Stomach (tissue), 9 donors: ENCODE results near the gene BARX1. TPM values are rescaled to one million over a fixed set of nuclear protein-coding genes. Genes with fewer than 3 reads are reported as not detected.

Experiments
- DNase-seq, 2 donors: peaks; one replicate each; pipeline versions ENCODE4 v3.0.0 to v3.0.0-alpha.2; 2013 to 2019
- H3K27ac ChIP-seq, 5 donors: fragments of 200-600 bp in 4 of 5; sonication (generic) in 4 of 5; one replicate each; pipeline ENCODE4 v1.5.1; 2013 to 2019; ENCODE audit warnings: mild to moderate bottlenecking in 1 of 5, moderate library complexity in 1 of 5
- H3K27me3 ChIP-seq, 3 donors: fragments of 200-600 bp; sonication (generic); one replicate each; pipeline ENCODE4 v1.5.1; 2017 to 2019; ENCODE audit warnings: mixed run types in 1 of 3
- H3K36me3 ChIP-seq, 4 donors: fragments of 200-600 bp; sonication (generic); 1 replicate in 3 of 4; 2 replicates in 1 of 4; pipeline ENCODE4 v1.5.1; 2016 to 2019
- H3K4me1 ChIP-seq, 4 donors: fragments of 200-600 bp; sonication (generic); one replicate each; pipeline ENCODE4 v1.5.1; 2016 to 2019
- H3K4me3 ChIP-seq, 4 donors: fragments of 200-600 bp; sonication (generic) in 3 of 4; one replicate each; pipeline ENCODE4 v1.5.1; 2016 to 2019; ENCODE audit warnings: mild to moderate bottlenecking in 1 of 4
- H3K9me3 ChIP-seq, 4 donors: fragments of 200-600 bp; sonication (generic); one replicate each; pipeline ENCODE4 v1.5.1; 2016 to 2019
- EP300 ChIP-seq: sonication (generic); formaldehyde crosslinking; IDR thresholded peaks from one replicate; pipeline ENCODE4 v1.6.1; 2017; ENCODE audit warnings: antibody characterized with exemption
- POLR2A ChIP-seq, 4 donors: fragments of 450-650 bp; IDR thresholded peaks; one replicate each; pipeline ENCODE4 v1.6.1; 2016; ENCODE audit warnings: antibody characterized with exemption in 4 of 4, control low read depth in 2 of 4, mild to moderate bottlenecking in 1 of 4, moderate library complexity in 1 of 4
- POLR2AphosphoS5 ChIP-seq, 3 donors: sonication (generic); formaldehyde crosslinking; IDR thresholded peaks; one replicate each; pipeline ENCODE4 v1.6.1; 2016; ENCODE audit warnings: antibody characterized with exemption in 3 of 3
- whole genome bisulfite sequencing, 5 donors: extraction: QIAGEN DNeasy Blood & Tissue Kit in 3 of 5; methylation state at CpG; one replicate each; pipeline versions ENCODE4 v1.1.5 to v1.1.7; 2013 to 2018; 5-methylcytosine and 5-hydroxymethylcytosine counted together
- intact Hi-C: fragments of 100-400 bp; cut with DNase I; formaldehyde crosslinking; loops from one replicate; pipeline ENCODE4 v1.15.1; 2023; ENCODE audit warnings: low total_unique reads
- polyA plus RNA-seq, 3 donors: library from polyadenylated mRNA; stranded (reverse); fragments of 200-250 nt; gene quantifications; one replicate each; pipeline ENCODE4 v1.2.3, GENCODE V29; 2013
- total RNA-seq, 5 donors: library from RNA; depleted of rRNA; stranded (reverse); fragments of >200 nt; gene quantifications; one replicate each; pipeline versions ENCODE4 v1.1.0 to v1.2.3, GENCODE V29; 2014 to 2016
- TF ChIP-seq, protein P1 (sequence below), 7 experiments: fragments of 450-650 bp in 4 of 7; fragments of 200-600 bp in 3 of 7; sonication (generic) in 3 of 7; IDR thresholded peaks; one replicate each; pipeline ENCODE4 v1.5.1; 2016 to 2019; ENCODE audit warnings: antibody characterized with exemption in 7 of 7, control low read depth in 2 of 7, mild to moderate bottlenecking in 1 of 7
- donor health status: healthy with polysubstance abuse.
- donor health status: Bipolar disorder and iron deficiency.
- donor health status: healthy.

BARX1 gene
- total and polyA plus RNA-seq, 8 donors = 42.0 to 256 (median 141) TPM; not detected in 1

DNA sequence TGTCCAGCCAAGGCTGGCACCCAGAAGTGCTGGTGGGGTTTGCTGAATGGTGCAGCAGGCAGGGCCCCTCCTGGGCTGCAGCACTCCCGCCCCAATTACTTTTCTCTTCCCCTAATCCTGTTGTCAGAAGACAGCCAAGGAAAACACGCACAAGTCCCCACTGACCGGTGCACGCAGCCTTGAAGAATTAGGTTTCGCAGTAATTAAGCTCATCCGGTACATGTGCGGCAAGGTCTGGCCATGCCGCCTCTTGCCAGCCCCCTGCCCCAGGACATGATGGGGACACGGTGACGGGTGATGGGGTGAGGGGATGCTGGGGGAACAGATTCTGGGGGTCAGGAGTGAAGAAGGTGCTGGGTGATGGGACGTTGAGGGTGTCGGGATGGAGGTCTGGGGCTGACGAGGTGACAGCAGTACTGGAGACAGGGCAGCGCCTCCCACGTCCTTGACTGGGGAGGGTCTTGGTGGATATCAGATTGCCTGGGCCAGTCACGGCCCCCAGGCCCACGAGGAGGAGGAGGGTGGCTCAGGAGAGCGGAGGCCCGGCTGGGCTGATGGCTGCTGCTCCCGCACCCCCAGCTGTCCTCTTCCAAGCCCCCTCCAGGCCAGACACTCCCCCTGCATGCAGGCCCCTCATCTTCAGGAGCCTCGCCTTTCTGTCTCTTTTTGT lies 34.9 kb downstream of the BARX1 start:
- Histone ChIP-seq H3K27me3 (no peaks in the 10 kb centered on the region), H3K36me3 (no peaks in the 10 kb centered on the region), H3K9me3 (no peaks in the 10 kb centered on the region), H3K4me1 (no peaks in the 10 kb centered on the region), H3K27ac (no peak overlapping the region), H3K4me3 (no peak overlapping the region)
- intact Hi-C loops = no loop called here
- TF ChIP-seq EP300 (no peak), POLR2AphosphoS5 (IDR thresholded peaks at IDR 0.05) (no peak), POLR2A (IDR thresholded peaks at IDR 0.05) (no peak)
- TF ChIP-seq, protein P1, sequence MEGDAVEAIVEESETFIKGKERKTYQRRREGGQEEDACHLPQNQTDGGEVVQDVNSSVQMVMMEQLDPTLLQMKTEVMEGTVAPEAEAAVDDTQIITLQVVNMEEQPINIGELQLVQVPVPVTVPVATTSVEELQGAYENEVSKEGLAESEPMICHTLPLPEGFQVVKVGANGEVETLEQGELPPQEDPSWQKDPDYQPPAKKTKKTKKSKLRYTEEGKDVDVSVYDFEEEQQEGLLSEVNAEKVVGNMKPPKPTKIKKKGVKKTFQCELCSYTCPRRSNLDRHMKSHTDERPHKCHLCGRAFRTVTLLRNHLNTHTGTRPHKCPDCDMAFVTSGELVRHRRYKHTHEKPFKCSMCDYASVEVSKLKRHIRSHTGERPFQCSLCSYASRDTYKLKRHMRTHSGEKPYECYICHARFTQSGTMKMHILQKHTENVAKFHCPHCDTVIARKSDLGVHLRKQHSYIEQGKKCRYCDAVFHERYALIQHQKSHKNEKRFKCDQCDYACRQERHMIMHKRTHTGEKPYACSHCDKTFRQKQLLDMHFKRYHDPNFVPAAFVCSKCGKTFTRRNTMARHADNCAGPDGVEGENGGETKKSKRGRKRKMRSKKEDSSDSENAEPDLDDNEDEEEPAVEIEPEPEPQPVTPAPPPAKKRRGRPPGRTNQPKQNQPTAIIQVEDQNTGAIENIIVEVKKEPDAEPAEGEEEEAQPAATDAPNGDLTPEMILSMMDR (IDR thresholded peaks at IDR 0.05) = no peak
- no peak for DNase-seq
- WGBS, 5 donors = 70 to 84% (median 81%) methylated on average over 16 to 21 of the region's 21 CpGs

- H3K4me1 ChIP-seq = no peaks in the 10 kb centered on the region
- no peak overlapping the region for H3K27ac ChIP-seq
- no peak for DNase-seq
- H3K9me3 ChIP-seq = no peaks in the 10 kb centered on the region
- WGBS, 5 donors = 49 to 70% (median 60%) methylated on average over 8 of the region's 8 CpGs
- no peaks in the 10 kb centered on the region for H3K27me3 ChIP-seq
- intact Hi-C loops = no loop called here
- TF ChIP-seq POLR2A (IDR thresholded peaks at IDR 0.05) (no peak), POLR2AphosphoS5 (IDR thresholded peaks at IDR 0.05) (no peak), EP300 (no peak)
- TF ChIP-seq, protein P1 (IDR thresholded peaks at IDR 0.05) = no peak
- H3K4me3 ChIP-seq = no peak overlapping the region
- H3K36me3 ChIP-seq = no peaks in the 10 kb centered on the region
Measured at GRCh38 chr9:93918061-93918460, 37.1 kb downstream of the BARX1 start.

GRCh38 chr9:93917121-93917853 lies 37.9 kb downstream of the BARX1 start:
- Histone ChIP-seq H3K9me3 (no peaks in the 10 kb centered on the region), H3K4me3 (no peak overlapping the region), H3K4me1 (peaks cover 3 to 7% (median 6%) of the 10 kb centered on the region in 4 donors), H3K27ac (no peak overlapping the region), H3K36me3 (no peaks in the 10 kb centered on the region), H3K27me3 (no peaks in the 10 kb centered on the region)
- TF ChIP-seq POLR2A (IDR thresholded peaks at IDR 0.05) (no peak), POLR2AphosphoS5 (IDR thresholded peaks at IDR 0.05) (no peak), EP300 (no peak)
- TF ChIP-seq, protein P1 (IDR thresholded peaks at IDR 0.05) = no peak
- intact Hi-C loops = no loop called here
- 83 to 89% (median 84%) methylated on average over 10 of the region's 10 CpGs for WGBS, 5 donors
- no peak for DNase-seq

DNA sequence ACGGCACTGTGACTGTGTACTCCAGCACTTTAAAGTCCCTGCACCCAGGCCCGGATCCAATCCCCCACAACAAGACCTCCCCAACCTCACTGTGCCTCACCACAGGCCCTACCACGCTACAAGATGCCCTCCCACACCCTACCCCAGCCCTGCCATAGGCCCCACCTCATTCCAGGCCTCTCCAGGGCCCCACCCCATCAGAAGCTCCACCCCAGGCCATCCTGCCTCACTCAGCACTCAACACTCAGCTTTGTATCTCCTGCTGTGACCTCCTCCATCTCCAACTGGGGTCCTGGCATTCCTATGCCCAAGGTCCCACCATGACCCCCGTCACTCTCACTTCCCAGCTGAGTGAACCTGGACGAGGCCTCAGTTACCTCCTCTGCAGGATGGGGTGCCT lies 38.8 kb downstream of the BARX1 start:
- no peak for TF ChIP-seq POLR2A (IDR thresholded peaks at IDR 0.05)
- TF ChIP-seq, protein P1 (IDR thresholded peaks at IDR 0.05) = no peak
- TF ChIP-seq POLR2AphosphoS5 (IDR thresholded peaks at IDR 0.05) = no peak
- TF ChIP-seq EP300 = no peak
- no peak for DNase-seq
- Histone ChIP-seq H3K4me3 (no peak overlapping the region), H3K36me3 (no peaks in the 10 kb centered on the region), H3K4me1 (peaks cover 9 to 16% (median 12%) of the 10 kb centered on the region in 4 donors), H3K9me3 (no peaks in the 10 kb centered on the region), H3K27me3 (no peaks in the 10 kb centered on the region), H3K27ac (no peak overlapping the region)
- intact Hi-C loops = no loop called here
- WGBS, 5 donors = 61 to 83% (median 80%) methylated on average over 5 of the region's 5 CpGs
